ENCODE results near the gene CCDC85A.

DNA sequence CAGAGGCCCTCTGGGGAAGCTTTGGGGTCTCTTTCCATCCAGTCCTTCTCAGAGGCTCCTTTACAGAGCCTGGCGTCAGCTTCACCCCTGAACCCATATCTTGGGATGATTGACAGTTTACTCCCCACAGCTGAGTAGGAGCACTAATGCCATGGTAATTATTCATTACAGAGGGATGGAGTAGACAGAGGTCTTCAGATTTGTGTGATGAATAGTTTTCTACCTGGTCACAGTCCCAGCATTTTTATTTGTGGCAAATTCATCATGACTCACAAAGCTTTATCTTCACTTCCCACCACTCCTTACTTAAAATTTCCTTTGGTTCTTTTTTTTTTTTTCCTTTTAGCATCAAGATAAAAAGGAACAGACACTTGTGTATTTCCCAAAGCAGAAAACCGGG is 104.2 kb downstream of the CCDC85A start:
- TF ChIP-seq, protein P1, sequence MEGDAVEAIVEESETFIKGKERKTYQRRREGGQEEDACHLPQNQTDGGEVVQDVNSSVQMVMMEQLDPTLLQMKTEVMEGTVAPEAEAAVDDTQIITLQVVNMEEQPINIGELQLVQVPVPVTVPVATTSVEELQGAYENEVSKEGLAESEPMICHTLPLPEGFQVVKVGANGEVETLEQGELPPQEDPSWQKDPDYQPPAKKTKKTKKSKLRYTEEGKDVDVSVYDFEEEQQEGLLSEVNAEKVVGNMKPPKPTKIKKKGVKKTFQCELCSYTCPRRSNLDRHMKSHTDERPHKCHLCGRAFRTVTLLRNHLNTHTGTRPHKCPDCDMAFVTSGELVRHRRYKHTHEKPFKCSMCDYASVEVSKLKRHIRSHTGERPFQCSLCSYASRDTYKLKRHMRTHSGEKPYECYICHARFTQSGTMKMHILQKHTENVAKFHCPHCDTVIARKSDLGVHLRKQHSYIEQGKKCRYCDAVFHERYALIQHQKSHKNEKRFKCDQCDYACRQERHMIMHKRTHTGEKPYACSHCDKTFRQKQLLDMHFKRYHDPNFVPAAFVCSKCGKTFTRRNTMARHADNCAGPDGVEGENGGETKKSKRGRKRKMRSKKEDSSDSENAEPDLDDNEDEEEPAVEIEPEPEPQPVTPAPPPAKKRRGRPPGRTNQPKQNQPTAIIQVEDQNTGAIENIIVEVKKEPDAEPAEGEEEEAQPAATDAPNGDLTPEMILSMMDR (IDR thresholded peaks at IDR 0.05), result no peak
- TF ChIP-seq POLR2A (IDR thresholded peaks at IDR 0.05), result no peak
